ENCODE measurements around the gene PARL. TPM values are rescaled to one million over a fixed set of nuclear protein-coding genes. Genes with fewer than 3 reads are reported as not detected.

Gene PARL
- total RNA-seq, 1 donor from 2014 or later: 70.5 TPM

GRCh38 chr3:183862610-183863009 lies 22.1 kb downstream of the PARL start:
- TF ChIP-seq CTCF (IDR thresholded peaks at IDR 0.05) (no peak), EZH2phosphoT487 (IDR thresholded peaks at IDR 0.05) (no peak), EZH2 (IDR thresholded peaks at IDR 0.05) (no peak)
- Histone ChIP-seq H3K4me2 (no peak overlapping the region), H3K27ac (no peak overlapping the region), H3K36me3 (peaks cover 21% of the 10 kb centered on the region), H3K9me3 (ENCODE audit: low read depth) (no peaks in the 10 kb centered on the region), H3F3A (ENCODE audit: low read depth) (no peaks in the 10 kb centered on the region), H4K20me1 (ENCODE audit: low read depth) (no peaks in the 10 kb centered on the region), H3K9ac (no peak overlapping the region), H2AFZ (replicated peaks) (no peak overlapping the region), H3K27me3 (no peaks in the 10 kb centered on the region), H3K4me1 (no peaks in the 10 kb centered on the region), H3K4me3 (no peak overlapping the region), H3K79me2 (ENCODE audit: low read depth) (peaks cover 5% of the 10 kb centered on the region)
- DNase-seq (ENCODE audit: low spot score): no peak
- Mint-ChIP-seq H3K4me1 (no peaks in the 10 kb centered on the region), H3K4me3 (no peak overlapping the region), H3K9me3 (no peaks in the 10 kb centered on the region), H3K27ac (no peak overlapping the region), H3K36me3 (peaks cover 30% of the 10 kb centered on the region), H3K27me3 (ENCODE audit: insufficient read depth, low read depth) (peaks cover 4% of the 10 kb centered on the region)

GRCh38 chr3:183857863-183858262 lies 26.8 kb downstream of the PARL start:
- H4K20me1 ChIP-seq (ENCODE audit: low read depth): no peaks in the 10 kb centered on the region
- H3K27me3 Mint-ChIP-seq (ENCODE audit: insufficient read depth, low read depth): peaks cover 4% of the 10 kb centered on the region
- H3K79me2 ChIP-seq (ENCODE audit: low read depth): no peaks in the 10 kb centered on the region
- no peak overlapping the region for H3K4me2 ChIP-seq
- peaks cover 43% of the 10 kb centered on the region for H3K36me3 Mint-ChIP-seq
- DNase-seq (ENCODE audit: low spot score): no peak
- H3K36me3 ChIP-seq: peaks cover 10% of the 10 kb centered on the region
- H2AFZ ChIP-seq (replicated peaks): no peak overlapping the region
- no peaks in the 10 kb centered on the region for H3K9me3 ChIP-seq (ENCODE audit: low read depth)
- H3K4me3 Mint-ChIP-seq: no peak overlapping the region
- no peak overlapping the region for H3K9ac ChIP-seq
- H3K27ac ChIP-seq: no peak overlapping the region
- H3K4me3 ChIP-seq: no peak overlapping the region
- H3K27me3 ChIP-seq: no peaks in the 10 kb centered on the region
- H3K4me1 Mint-ChIP-seq: no peaks in the 10 kb centered on the region
- H3K27ac Mint-ChIP-seq: no peak overlapping the region
- no peak for TF ChIP-seq CTCF (IDR thresholded peaks at IDR 0.05)
- no peak for TF ChIP-seq EZH2 (IDR thresholded peaks at IDR 0.05)
- no peak for TF ChIP-seq EZH2phosphoT487 (IDR thresholded peaks at IDR 0.05)
- no peaks in the 10 kb centered on the region for H3F3A ChIP-seq (ENCODE audit: low read depth)
- H3K9me3 Mint-ChIP-seq: no peaks in the 10 kb centered on the region
- no peaks in the 10 kb centered on the region for H3K4me1 ChIP-seq

DNA sequence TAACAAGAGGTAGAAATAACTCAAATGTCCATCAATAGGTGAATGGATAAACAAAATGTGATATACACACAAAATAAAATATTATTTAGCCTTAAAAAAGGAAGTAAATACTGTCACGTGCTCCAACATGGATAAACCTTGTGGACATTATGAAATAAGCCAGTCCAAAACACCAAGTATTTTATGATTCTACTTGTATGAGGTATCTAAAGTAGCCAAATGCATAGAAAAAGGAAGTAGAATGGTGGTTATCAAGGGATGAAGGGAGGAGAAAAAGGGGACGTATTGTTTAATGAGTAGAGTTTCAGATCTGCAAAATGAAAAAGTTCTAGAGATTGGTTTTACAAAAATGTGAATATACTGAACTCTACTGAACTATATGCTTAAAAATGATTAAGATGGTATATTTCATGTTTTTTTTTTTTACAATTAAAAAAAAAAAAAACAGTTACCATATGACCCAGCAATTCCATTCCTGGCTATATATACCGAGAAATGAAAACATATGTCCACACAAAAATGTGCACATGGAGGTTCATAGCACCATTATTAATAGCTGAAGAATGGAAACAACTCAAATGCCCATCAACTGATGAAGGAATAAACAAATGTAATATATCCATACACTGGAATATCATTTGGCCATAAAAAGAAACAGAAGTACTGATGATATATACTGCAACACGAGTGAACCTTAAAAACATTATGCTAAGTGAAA lies 30.2 kb downstream of the PARL start:
- H3K27ac ChIP-seq: no peak overlapping the region
- Mint-ChIP-seq H3K4me1 (no peaks in the 10 kb centered on the region), H3K9me3 (no peaks in the 10 kb centered on the region), H3K4me3 (no peak overlapping the region), H3K27ac (no peak overlapping the region), H3K36me3 (peaks cover 45% of the 10 kb centered on the region), H3K27me3 (ENCODE audit: insufficient read depth, low read depth) (peaks cover 2% of the 10 kb centered on the region)
- no peaks in the 10 kb centered on the region for H3K9me3 ChIP-seq (ENCODE audit: low read depth)
- no peak overlapping the region for H3K4me2 ChIP-seq
- peaks cover 12% of the 10 kb centered on the region for H3K36me3 ChIP-seq
- TF ChIP-seq CTCF (IDR thresholded peaks at IDR 0.05): no peak
- no peak for TF ChIP-seq EZH2 (IDR thresholded peaks at IDR 0.05)
- TF ChIP-seq EZH2phosphoT487 (IDR thresholded peaks at IDR 0.05): no peak
- H3K4me1 ChIP-seq: no peaks in the 10 kb centered on the region
- H4K20me1 ChIP-seq (ENCODE audit: low read depth): no peaks in the 10 kb centered on the region
- H3K9ac ChIP-seq: no peak overlapping the region
- no peak overlapping the region for H2AFZ ChIP-seq (replicated peaks)
- peaks cover 6% of the 10 kb centered on the region for H3K79me2 ChIP-seq (ENCODE audit: low read depth)
- DNase-seq (ENCODE audit: low spot score): no peak
- H3K4me3 ChIP-seq: no peak overlapping the region
- no peaks in the 10 kb centered on the region for H3F3A ChIP-seq (ENCODE audit: low read depth)
- no peaks in the 10 kb centered on the region for H3K27me3 ChIP-seq

All from neural progenitor cell (in vitro differentiated cells).